Neural progenitor cell (in vitro differentiated cells): Measurements from ENCODE around the gene DDX10.

Experiments
- CTCF ChIP-seq: fragments of 200-600 bp; sonication (generic); IDR thresholded peaks from 2 replicates; pipeline ENCODE4 v1.5.1; 2017; ENCODE audit warnings: antibody characterized with exemption, mild to moderate bottlenecking
- EZH2phosphoT487 ChIP-seq: fragments of 200-600 bp; sonication (generic); IDR thresholded peaks from 2 replicates; pipeline ENCODE4 v1.6.1; 2017; ENCODE audit warnings: antibody characterized with exemption

- TF ChIP-seq CTCF (no peak), EZH2phosphoT487 (no peak)
Measured at GRCh38 chr11:108963118-108963517, 298.2 kb downstream of the DDX10 start.
